Measurements from ENCODE around the gene PRIMPOL. TPM values are rescaled to one million over a fixed set of nuclear protein-coding genes. Genes with fewer than 3 reads are reported as not detected.

The PRIMPOL gene
- total RNA-seq, 1 experiment from 2014 or later, result 8.3 TPM

DNA sequence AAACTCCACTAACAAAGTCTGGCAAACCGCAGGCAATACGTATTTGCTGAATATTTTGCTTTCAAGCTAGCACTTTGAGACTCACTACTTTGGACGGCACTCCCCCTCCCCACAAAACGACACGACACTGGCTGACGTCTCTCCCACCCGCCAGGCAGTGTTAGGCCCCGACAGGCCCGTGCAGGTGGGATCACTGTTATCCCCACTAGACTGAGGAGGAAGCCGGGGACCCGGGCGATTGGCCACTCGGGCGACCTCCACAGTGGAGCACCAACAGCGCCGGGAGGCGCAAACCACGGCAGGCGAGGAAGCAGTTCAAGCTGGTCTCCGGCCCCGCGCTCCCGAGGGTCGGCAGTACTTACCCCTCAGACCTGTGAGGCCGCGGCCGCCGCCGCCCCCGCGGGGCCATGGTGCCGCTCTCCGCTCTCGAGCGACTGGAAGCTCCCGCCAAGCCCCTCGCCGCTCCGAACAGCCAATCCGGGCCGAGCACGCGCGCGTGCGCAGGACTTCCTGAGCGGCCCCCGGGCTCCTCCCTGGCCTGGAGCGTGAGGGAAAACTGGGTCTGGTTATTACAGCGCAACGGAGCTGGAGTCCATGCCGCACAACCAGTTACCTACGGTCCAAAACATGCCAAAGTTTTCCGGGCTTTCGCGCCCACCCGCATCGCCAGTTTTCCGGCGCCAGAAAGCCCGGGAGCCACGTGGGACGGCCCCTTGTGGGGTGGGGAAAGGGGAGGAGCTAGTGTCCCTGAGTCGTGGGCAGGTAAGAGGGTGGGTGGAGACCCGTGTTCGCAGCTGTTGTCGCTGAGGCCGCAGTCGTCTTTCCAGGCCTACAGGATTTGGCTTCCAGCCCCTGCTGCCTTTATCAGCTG lies 84.4 kb downstream of the PRIMPOL start, which contains the start of gene CENPU (continued):
- TF ChIP-seq, protein P1, sequence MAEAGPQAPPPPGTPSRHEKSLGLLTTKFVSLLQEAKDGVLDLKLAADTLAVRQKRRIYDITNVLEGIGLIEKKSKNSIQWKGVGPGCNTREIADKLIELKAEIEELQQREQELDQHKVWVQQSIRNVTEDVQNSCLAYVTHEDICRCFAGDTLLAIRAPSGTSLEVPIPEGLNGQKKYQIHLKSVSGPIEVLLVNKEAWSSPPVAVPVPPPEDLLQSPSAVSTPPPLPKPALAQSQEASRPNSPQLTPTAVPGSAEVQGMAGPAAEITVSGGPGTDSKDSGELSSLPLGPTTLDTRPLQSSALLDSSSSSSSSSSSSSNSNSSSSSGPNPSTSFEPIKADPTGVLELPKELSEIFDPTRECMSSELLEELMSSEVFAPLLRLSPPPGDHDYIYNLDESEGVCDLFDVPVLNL (CRISPR knock-in tag; IDR thresholded peaks at IDR 0.05; ENCODE audit: borderline replicate concordance, low read depth), result peak; percentile 94
- TF ChIP-seq CBFB (CRISPR knock-in tag; IDR thresholded peaks at IDR 0.05; ENCODE audit: low read depth) (peak; percentile 94), SMAD3 (CRISPR knock-in tag; IDR thresholded peaks at IDR 0.05; ENCODE audit: borderline replicate concordance) (peak; percentile 84), ZNF232 (CRISPR knock-in tag; IDR thresholded peaks at IDR 0.05) (0 out of 2 replicates have a peak, but pooled peaks have one; percentile 23), NFYB (CRISPR knock-in tag; conservative IDR thresholded peaks at IDR 0.05; ENCODE audit: low read depth) (peak; percentile 77), SP1 (CRISPR knock-in tag; conservative IDR thresholded peaks at IDR 0.05) (peak; percentile 98), ZNF671 (CRISPR knock-in tag; IDR thresholded peaks at IDR 0.05) (0 out of 2 replicates have a peak, but pooled peaks have one; percentile 20), TEAD1 (CRISPR knock-in tag; IDR thresholded peaks at IDR 0.05) (peak; percentile 98), ETV6 (CRISPR knock-in tag; IDR thresholded peaks at IDR 0.05) (peak; percentile 96), MYBL2 (CRISPR knock-in tag; IDR thresholded peaks at IDR 0.05) (peak; percentile 86), NR1H2 (CRISPR knock-in tag; IDR thresholded peaks at IDR 0.05) (no peak)
- TF ChIP-seq, protein P2, sequence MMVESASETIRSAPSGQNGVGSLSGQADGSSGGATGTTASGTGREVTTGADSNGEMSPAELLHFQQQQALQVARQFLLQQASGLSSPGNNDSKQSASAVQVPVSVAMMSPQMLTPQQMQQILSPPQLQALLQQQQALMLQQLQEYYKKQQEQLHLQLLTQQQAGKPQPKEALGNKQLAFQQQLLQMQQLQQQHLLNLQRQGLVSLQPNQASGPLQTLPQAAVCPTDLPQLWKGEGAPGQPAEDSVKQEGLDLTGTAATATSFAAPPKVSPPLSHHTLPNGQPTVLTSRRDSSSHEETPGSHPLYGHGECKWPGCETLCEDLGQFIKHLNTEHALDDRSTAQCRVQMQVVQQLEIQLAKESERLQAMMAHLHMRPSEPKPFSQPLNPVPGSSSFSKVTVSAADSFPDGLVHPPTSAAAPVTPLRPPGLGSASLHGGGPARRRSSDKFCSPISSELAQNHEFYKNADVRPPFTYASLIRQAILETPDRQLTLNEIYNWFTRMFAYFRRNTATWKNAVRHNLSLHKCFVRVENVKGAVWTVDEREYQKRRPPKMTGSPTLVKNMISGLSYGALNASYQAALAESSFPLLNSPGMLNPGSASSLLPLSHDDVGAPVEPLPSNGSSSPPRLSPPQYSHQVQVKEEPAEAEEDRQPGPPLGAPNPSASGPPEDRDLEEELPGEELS (CRISPR knock-in tag; IDR thresholded peaks at IDR 0.05), result peak; percentile 95
- TF ChIP-seq, protein P3, sequence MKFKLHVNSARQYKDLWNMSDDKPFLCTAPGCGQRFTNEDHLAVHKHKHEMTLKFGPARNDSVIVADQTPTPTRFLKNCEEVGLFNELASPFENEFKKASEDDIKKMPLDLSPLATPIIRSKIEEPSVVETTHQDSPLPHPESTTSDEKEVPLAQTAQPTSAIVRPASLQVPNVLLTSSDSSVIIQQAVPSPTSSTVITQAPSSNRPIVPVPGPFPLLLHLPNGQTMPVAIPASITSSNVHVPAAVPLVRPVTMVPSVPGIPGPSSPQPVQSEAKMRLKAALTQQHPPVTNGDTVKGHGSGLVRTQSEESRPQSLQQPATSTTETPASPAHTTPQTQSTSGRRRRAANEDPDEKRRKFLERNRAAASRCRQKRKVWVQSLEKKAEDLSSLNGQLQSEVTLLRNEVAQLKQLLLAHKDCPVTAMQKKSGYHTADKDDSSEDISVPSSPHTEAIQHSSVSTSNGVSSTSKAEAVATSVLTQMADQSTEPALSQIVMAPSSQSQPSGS (CRISPR knock-in tag; IDR thresholded peaks at IDR 0.05; ENCODE audit: borderline replicate concordance, low read depth), result no peak
- TF ChIP-seq, protein P4, sequence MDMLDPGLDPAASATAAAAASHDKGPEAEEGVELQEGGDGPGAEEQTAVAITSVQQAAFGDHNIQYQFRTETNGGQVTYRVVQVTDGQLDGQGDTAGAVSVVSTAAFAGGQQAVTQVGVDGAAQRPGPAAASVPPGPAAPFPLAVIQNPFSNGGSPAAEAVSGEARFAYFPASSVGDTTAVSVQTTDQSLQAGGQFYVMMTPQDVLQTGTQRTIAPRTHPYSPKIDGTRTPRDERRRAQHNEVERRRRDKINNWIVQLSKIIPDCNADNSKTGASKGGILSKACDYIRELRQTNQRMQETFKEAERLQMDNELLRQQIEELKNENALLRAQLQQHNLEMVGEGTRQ (CRISPR knock-in tag; IDR thresholded peaks at IDR 0.05), result peak; percentile 88
- TF ChIP-seq, protein P5, sequence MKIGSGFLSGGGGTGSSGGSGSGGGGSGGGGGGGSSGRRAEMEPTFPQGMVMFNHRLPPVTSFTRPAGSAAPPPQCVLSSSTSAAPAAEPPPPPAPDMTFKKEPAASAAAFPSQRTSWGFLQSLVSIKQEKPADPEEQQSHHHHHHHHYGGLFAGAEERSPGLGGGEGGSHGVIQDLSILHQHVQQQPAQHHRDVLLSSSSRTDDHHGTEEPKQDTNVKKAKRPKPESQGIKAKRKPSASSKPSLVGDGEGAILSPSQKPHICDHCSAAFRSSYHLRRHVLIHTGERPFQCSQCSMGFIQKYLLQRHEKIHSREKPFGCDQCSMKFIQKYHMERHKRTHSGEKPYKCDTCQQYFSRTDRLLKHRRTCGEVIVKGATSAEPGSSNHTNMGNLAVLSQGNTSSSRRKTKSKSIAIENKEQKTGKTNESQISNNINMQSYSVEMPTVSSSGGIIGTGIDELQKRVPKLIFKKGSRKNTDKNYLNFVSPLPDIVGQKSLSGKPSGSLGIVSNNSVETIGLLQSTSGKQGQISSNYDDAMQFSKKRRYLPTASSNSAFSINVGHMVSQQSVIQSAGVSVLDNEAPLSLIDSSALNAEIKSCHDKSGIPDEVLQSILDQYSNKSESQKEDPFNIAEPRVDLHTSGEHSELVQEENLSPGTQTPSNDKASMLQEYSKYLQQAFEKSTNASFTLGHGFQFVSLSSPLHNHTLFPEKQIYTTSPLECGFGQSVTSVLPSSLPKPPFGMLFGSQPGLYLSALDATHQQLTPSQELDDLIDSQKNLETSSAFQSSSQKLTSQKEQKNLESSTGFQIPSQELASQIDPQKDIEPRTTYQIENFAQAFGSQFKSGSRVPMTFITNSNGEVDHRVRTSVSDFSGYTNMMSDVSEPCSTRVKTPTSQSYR (CRISPR knock-in tag; IDR thresholded peaks at IDR 0.05), result no peak; the same call in 1 of the 2 replicates
- TF ChIP-seq, protein P6, sequence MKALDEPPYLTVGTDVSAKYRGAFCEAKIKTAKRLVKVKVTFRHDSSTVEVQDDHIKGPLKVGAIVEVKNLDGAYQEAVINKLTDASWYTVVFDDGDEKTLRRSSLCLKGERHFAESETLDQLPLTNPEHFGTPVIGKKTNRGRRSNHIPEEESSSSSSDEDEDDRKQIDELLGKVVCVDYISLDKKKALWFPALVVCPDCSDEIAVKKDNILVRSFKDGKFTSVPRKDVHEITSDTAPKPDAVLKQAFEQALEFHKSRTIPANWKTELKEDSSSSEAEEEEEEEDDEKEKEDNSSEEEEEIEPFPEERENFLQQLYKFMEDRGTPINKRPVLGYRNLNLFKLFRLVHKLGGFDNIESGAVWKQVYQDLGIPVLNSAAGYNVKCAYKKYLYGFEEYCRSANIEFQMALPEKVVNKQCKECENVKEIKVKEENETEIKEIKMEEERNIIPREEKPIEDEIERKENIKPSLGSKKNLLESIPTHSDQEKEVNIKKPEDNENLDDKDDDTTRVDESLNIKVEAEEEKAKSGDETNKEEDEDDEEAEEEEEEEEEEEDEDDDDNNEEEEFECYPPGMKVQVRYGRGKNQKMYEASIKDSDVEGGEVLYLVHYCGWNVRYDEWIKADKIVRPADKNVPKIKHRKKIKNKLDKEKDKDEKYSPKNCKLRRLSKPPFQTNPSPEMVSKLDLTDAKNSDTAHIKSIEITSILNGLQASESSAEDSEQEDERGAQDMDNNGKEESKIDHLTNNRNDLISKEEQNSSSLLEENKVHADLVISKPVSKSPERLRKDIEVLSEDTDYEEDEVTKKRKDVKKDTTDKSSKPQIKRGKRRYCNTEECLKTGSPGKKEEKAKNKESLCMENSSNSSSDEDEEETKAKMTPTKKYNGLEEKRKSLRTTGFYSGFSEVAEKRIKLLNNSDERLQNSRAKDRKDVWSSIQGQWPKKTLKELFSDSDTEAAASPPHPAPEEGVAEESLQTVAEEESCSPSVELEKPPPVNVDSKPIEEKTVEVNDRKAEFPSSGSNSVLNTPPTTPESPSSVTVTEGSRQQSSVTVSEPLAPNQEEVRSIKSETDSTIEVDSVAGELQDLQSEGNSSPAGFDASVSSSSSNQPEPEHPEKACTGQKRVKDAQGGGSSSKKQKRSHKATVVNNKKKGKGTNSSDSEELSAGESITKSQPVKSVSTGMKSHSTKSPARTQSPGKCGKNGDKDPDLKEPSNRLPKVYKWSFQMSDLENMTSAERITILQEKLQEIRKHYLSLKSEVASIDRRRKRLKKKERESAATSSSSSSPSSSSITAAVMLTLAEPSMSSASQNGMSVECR (CRISPR knock-in tag; IDR thresholded peaks at IDR 0.05; ENCODE audit: borderline replicate concordance), result peak; percentile 40
- TF ChIP-seq, protein P7, sequence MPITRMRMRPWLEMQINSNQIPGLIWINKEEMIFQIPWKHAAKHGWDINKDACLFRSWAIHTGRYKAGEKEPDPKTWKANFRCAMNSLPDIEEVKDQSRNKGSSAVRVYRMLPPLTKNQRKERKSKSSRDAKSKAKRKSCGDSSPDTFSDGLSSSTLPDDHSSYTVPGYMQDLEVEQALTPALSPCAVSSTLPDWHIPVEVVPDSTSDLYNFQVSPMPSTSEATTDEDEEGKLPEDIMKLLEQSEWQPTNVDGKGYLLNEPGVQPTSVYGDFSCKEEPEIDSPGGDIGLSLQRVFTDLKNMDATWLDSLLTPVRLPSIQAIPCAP (CRISPR knock-in tag; IDR thresholded peaks at IDR 0.05), result 0 out of 2 replicates have a peak, but pooled peaks have one; percentile 19
- TF ChIP-seq, protein P8, sequence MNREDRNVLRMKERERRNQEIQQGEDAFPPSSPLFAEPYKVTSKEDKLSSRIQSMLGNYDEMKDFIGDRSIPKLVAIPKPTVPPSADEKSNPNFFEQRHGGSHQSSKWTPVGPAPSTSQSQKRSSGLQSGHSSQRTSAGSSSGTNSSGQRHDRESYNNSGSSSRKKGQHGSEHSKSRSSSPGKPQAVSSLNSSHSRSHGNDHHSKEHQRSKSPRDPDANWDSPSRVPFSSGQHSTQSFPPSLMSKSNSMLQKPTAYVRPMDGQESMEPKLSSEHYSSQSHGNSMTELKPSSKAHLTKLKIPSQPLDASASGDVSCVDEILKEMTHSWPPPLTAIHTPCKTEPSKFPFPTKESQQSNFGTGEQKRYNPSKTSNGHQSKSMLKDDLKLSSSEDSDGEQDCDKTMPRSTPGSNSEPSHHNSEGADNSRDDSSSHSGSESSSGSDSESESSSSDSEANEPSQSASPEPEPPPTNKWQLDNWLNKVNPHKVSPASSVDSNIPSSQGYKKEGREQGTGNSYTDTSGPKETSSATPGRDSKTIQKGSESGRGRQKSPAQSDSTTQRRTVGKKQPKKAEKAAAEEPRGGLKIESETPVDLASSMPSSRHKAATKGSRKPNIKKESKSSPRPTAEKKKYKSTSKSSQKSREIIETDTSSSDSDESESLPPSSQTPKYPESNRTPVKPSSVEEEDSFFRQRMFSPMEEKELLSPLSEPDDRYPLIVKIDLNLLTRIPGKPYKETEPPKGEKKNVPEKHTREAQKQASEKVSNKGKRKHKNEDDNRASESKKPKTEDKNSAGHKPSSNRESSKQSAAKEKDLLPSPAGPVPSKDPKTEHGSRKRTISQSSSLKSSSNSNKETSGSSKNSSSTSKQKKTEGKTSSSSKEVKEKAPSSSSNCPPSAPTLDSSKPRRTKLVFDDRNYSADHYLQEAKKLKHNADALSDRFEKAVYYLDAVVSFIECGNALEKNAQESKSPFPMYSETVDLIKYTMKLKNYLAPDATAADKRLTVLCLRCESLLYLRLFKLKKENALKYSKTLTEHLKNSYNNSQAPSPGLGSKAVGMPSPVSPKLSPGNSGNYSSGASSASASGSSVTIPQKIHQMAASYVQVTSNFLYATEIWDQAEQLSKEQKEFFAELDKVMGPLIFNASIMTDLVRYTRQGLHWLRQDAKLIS (CRISPR knock-in tag; IDR thresholded peaks at IDR 0.05; ENCODE audit: borderline replicate concordance), result 0 out of 2 replicates have a peak, but pooled peaks have one; percentile 78
